Measurements from ENCODE around the gene SAFB2.

DNA sequence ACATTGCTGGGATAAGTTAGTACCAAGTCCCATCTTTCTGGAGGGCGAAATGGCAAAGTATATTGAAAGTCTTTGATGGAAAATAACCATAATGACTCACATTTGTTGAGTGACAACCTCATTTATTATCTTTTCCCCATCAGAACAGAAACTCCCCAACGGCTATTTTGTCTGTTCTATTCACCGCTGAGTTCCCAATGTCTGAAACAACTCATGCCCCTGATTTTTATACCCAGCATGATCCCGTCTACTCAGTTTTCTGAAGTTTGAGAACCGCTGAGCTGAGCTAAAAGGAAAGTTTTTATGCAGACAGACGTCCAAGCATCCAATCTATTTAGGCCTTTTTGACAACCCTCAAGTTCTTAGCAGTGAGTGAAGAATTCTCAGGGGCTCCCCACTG, 47.0 kb downstream of the SAFB2 start:
- TF ChIP-seq, protein P1, sequence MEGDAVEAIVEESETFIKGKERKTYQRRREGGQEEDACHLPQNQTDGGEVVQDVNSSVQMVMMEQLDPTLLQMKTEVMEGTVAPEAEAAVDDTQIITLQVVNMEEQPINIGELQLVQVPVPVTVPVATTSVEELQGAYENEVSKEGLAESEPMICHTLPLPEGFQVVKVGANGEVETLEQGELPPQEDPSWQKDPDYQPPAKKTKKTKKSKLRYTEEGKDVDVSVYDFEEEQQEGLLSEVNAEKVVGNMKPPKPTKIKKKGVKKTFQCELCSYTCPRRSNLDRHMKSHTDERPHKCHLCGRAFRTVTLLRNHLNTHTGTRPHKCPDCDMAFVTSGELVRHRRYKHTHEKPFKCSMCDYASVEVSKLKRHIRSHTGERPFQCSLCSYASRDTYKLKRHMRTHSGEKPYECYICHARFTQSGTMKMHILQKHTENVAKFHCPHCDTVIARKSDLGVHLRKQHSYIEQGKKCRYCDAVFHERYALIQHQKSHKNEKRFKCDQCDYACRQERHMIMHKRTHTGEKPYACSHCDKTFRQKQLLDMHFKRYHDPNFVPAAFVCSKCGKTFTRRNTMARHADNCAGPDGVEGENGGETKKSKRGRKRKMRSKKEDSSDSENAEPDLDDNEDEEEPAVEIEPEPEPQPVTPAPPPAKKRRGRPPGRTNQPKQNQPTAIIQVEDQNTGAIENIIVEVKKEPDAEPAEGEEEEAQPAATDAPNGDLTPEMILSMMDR (IDR thresholded peaks at IDR 0.05): no peak
- TF ChIP-seq POLR2AphosphoS5 (IDR thresholded peaks at IDR 0.05) (no peak), POLR2A (IDR thresholded peaks at IDR 0.05) (no peak)

All from stomach (tissue), 4 donors.